ENCODE data around the gene CAMTA1.

The CAMTA1 gene

GRCh38 chr1:6785318-6785727 lies at the start of gene CAMTA1:
CAMTA1 (plus strand) TSS chr1:6785454; CDS start chr1:6785531, 77 bp downstream.
- no peak for DNase-seq

- DNase-seq: no peak
Observed at GRCh38 chr1:6738987-6739676, 46.1 kb upstream of the CAMTA1 start.

GRCh38 chr1:6742676-6743188 lies 42.5 kb upstream of the CAMTA1 start:
- peak; percentile 34 to 42 for DNase-seq

GRCh38 chr1:6743189-6744101 lies 41.8 kb upstream of the CAMTA1 start:
- peak; percentile 83 to 87 for DNase-seq

- DNase-seq: no peak
Observed at GRCh38 chr1:6745073-6745472, 40.2 kb upstream of the CAMTA1 start.

GRCh38 chr1:6747674-6748073 lies 37.6 kb upstream of the CAMTA1 start:
- DNase-seq: no peak

- no peak for DNase-seq
Observed at GRCh38 chr1:6750490-6750889, 34.8 kb upstream of the CAMTA1 start.

GRCh38 chr1:6753320-6754140 lies 31.7 kb upstream of the CAMTA1 start:
- DNase-seq: no peak

- DNase-seq: no peak
Observed at GRCh38 chr1:6756457-6756856, 28.8 kb upstream of the CAMTA1 start.

- no peak for DNase-seq
Observed at GRCh38 chr1:6757719-6758435, 27.4 kb upstream of the CAMTA1 start.

- no peak for DNase-seq
Observed at GRCh38 chr1:6761196-6761737, 24.0 kb upstream of the CAMTA1 start.

- no peak for DNase-seq
Observed at GRCh38 chr1:6762060-6762459, 23.2 kb upstream of the CAMTA1 start.

GRCh38 chr1:6770751-6771440 lies 14.4 kb upstream of the CAMTA1 start:
- DNase-seq: no peak

GRCh38 chr1:6771441-6771769 lies 13.8 kb upstream of the CAMTA1 start:
- no peak for DNase-seq

- DNase-seq: no peak
Observed at GRCh38 chr1:6774381-6774780, 10.9 kb upstream of the CAMTA1 start.

GRCh38 chr1:6775261-6776043 lies 9.8 kb upstream of the CAMTA1 start:
- DNase-seq: no peak

GRCh38 chr1:6776389-6776788 lies 8.9 kb upstream of the CAMTA1 start:
- no peak for DNase-seq

GRCh38 chr1:6776895-6777294 lies 8.4 kb upstream of the CAMTA1 start:
- no peak for DNase-seq

GRCh38 chr1:6777813-6778212 lies 7.4 kb upstream of the CAMTA1 start:
- no peak for DNase-seq

- no peak for DNase-seq
Observed at GRCh38 chr1:6779089-6779805, 6.0 kb upstream of the CAMTA1 start.

All from Kasumi-1 (cell line).